ENCODE data around the gene CREBBP.

- TF ChIP-seq ZBTB26 (CRISPR knock-in tag; IDR thresholded peaks at IDR 0.05) (no peak), TAF1 (IDR thresholded peaks at IDR 0.05; ENCODE audit: control insufficient read depth, extremely low read depth, insufficient read depth, low read length, severe bottlenecking) (no peak), PHF20 (IDR thresholded peaks at IDR 0.05; ENCODE audit: partially characterized antibody) (no peak), MLLT1 (IDR thresholded peaks at IDR 0.05) (no peak)
Observed at GRCh38 chr16:3767333-3767986, 113.1 kb downstream of the CREBBP start.

Data from K562 (cell line).